ENCODE measurements around the gene HSF5. TPM values are rescaled to one million over a fixed set of nuclear protein-coding genes. Genes with fewer than 3 reads are reported as not detected.

HSF5 gene
- total RNA-seq, 6 donors from 2014 or later = 0.07 to 0.39 (median 0.30) TPM; not detected in 1

DNA sequence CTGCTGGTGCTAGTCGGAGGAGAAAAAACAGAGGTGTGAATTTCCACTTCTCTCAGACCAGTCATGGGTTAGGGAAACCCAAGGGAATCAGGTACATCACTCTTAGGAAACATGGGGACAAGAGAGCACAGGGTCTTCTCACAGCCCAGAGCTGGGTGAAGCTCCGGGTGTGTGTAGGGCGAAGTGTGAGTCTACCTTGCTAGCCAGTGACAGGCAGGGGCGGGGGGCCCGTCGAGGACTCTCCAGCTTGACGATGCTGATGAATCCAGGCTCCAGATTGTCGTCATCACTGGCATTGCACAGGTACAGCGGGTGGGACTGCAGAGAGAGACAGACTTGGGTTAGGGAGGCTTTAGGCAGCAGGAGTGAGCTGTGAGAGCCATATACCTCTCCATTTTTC, 117.5 kb downstream of the HSF5 start:
- WGBS, 2 donors = 89 to 90% methylated on average over 7 to 9 of the region's 9 CpGs
- Histone ChIP-seq H3K36me3 (no peaks in the 10 kb centered on the region), H3K4me1 (no peaks in the 10 kb centered on the region), H3K27me3 (no peaks in the 10 kb centered on the region), H3K27ac (no peak overlapping the region), H3K4me3 (no peak overlapping the region), H3K9me3 (no peaks in the 10 kb centered on the region)
- ATAC-seq (ENCODE audit: low FRiP score in 2 of 2) = no peak
- DNase-seq = peak in 1 of 2 donors; percentile 39
- TF ChIP-seq POLR2A (IDR thresholded peaks at IDR 0.05) = no peak
- no peak for TF ChIP-seq POLR2AphosphoS5 (IDR thresholded peaks at IDR 0.05)
- no peak for TF ChIP-seq EP300 (IDR thresholded peaks at IDR 0.05)
- TF ChIP-seq, protein P1, sequence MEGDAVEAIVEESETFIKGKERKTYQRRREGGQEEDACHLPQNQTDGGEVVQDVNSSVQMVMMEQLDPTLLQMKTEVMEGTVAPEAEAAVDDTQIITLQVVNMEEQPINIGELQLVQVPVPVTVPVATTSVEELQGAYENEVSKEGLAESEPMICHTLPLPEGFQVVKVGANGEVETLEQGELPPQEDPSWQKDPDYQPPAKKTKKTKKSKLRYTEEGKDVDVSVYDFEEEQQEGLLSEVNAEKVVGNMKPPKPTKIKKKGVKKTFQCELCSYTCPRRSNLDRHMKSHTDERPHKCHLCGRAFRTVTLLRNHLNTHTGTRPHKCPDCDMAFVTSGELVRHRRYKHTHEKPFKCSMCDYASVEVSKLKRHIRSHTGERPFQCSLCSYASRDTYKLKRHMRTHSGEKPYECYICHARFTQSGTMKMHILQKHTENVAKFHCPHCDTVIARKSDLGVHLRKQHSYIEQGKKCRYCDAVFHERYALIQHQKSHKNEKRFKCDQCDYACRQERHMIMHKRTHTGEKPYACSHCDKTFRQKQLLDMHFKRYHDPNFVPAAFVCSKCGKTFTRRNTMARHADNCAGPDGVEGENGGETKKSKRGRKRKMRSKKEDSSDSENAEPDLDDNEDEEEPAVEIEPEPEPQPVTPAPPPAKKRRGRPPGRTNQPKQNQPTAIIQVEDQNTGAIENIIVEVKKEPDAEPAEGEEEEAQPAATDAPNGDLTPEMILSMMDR (IDR thresholded peaks at IDR 0.05) = no peak

DNA sequence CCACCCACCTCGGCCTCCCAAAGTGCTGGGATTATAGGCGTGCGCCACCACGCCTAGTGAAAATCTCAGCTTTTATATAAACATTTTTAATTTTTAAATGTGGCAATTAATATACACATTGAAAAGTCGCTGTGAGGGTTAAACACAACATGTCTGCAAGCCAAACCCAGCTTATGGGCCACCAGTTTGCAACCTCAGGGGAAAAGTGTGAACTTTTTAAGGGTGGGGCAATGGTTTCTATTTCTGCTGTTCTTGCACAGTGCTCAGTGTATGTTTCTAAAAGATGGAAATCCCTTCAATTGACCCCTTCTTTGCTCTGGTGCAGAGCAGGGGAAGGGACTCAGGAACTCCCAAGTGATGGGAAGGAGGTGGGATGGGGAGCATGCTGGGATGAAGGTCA, 117.9 kb downstream of the HSF5 start:
- TF ChIP-seq, protein P1 (IDR thresholded peaks at IDR 0.05) = no peak
- TF ChIP-seq EP300 (IDR thresholded peaks at IDR 0.05) = no peak
- Histone ChIP-seq H3K36me3 (no peaks in the 10 kb centered on the region), H3K4me1 (no peaks in the 10 kb centered on the region), H3K27me3 (no peaks in the 10 kb centered on the region), H3K27ac (no peak overlapping the region), H3K9me3 (no peaks in the 10 kb centered on the region), H3K4me3 (no peak overlapping the region)
- DNase-seq (no peak), ATAC-seq (ENCODE audit: low FRiP score in 2 of 2) (no peak)
- 92 to 96% methylated on average over 5 of the region's 5 CpGs for WGBS, 2 donors

Other genes starting within 250 kb of the HSF5 start
- gene LPO, start 249.8 kb downstream of the HSF5 start, total RNA-seq = not detected
- gene MPO, start 207.5 kb downstream of the HSF5 start, total RNA-seq = 1 to 10 TPM in 4 of 6 donors, under 1 TPM in 2; 0.71 to 4.6 (median 1.0) TPM
- 10 to 100 TPM; 14.0 to 50.3 (median 24.1) TPM for gene TSPOAP1, start 159.6 kb downstream of the HSF5 start, total RNA-seq
- gene SUPT4H1, start 136.2 kb downstream of the HSF5 start, total RNA-seq = 10 to 100 TPM; 22.0 to 80.5 (median 40.4) TPM
- gene RNF43, start 70.9 kb downstream of the HSF5 start, total RNA-seq = 10 to 100 TPM in 4 of 6 donors, 1 to 10 TPM in 2; 8.5 to 22.0 (median 13.0) TPM
- gene MTMR4, start 26.2 kb upstream of the HSF5 start, total RNA-seq = 10 to 100 TPM; 19.6 to 56.6 (median 34.9) TPM
- gene TEX14, start 203.6 kb upstream of the HSF5 start, total RNA-seq = 1 to 10 TPM in 3 of 6 donors, under 1 TPM in 3; 0.10 to 1.4 (median 0.63) TPM
- gene RAD51C, start 204.2 kb upstream of the HSF5 start, total RNA-seq = 10 to 100 TPM; 10.9 to 21.0 (median 15.9) TPM

All from upper lobe of left lung (tissue), 6 donors.